Immature natural killer cell (primary cell): ENCODE data around the gene FOXL3. TPM values are rescaled to one million over a fixed set of nuclear protein-coding genes. Genes with fewer than 3 reads are reported as not detected.
A peak's percentile ranks its signal among the peaks of the same experiment; 100 is the strongest.
"Not testable (repeated sequence)": the region's sequence is repeated elsewhere in the genome, so short reads cannot be mapped to it uniquely, and the experiment has no call there.

Experiments used
- DNase-seq, 3 donors: peaks; one replicate each; pipeline ENCODE4 v3.0.0; 2022; ENCODE audit warnings: mixed read lengths in 1 of 3
- H3K27ac Mint-ChIP-seq, 6 donors: one replicate each; pipeline ENCODE4 v1.8.0; 2020; ENCODE audit warnings: mixed read lengths in 6 of 6, mild to moderate bottlenecking in 5 of 6, inconsistent platforms in 4 of 6, moderate library complexity in 3 of 6
- H3K27me3 Mint-ChIP-seq, 3 donors: one replicate each; pipeline ENCODE4 v1.8.0; 2020 to 2021; ENCODE audit warnings: low read depth in 3 of 3, mild to moderate bottlenecking in 3 of 3, mixed read lengths in 3 of 3, moderate library complexity in 3 of 3, inconsistent platforms in 1 of 3
- H3K36me3 Mint-ChIP-seq, 3 donors: one replicate each; pipeline ENCODE4 v1.8.0; 2020; ENCODE audit warnings: mixed read lengths in 3 of 3, inconsistent platforms in 2 of 3, mild to moderate bottlenecking in 2 of 3
- H3K4me1 Mint-ChIP-seq, 2 donors: one replicate each; pipeline ENCODE4 v1.8.0; 2020; ENCODE audit warnings: inconsistent platforms in 2 of 2, mild to moderate bottlenecking in 2 of 2, mixed read lengths in 2 of 2, moderate library complexity in 1 of 2
- H3K4me3 Mint-ChIP-seq, 5 donors: one replicate each; pipeline ENCODE4 v1.8.0; 2020; ENCODE audit warnings: mild to moderate bottlenecking in 5 of 5, mixed read lengths in 5 of 5, inconsistent platforms in 3 of 5, moderate library complexity in 3 of 5
- H3K9me3 Mint-ChIP-seq, 6 donors: one replicate each; pipeline ENCODE4 v1.8.0; 2020; ENCODE audit warnings: mild to moderate bottlenecking in 6 of 6, mixed read lengths in 6 of 6, inconsistent platforms in 4 of 6, moderate library complexity in 3 of 6
- polyA plus RNA-seq, 3 donors: library from polyadenylated mRNA; unstranded; fragments of 300-500 nt; fragmentation: Illumina TruSeq; gene quantifications; one replicate each; pipeline ENCODE4 v1.2.3, GENCODE V29; 2021

Gene FOXL3
- polyA plus RNA-seq, 3 donors from 2014 or later: not detected

GRCh38 chr7:259751-260405 lies 30.1 kb upstream of the FOXL3 start:
- Mint-ChIP-seq H3K9me3 (peaks cover 0 to 7% (median 0%) of the 10 kb centered on the region in 6 donors), H3K4me3 (no peak overlapping the region), H3K27ac (no peak overlapping the region), H3K27me3 (peaks cover 0 to 8% (median 5%) of the 10 kb centered on the region in 3 donors), H3K4me1 (peaks cover 0 to 8% of the 10 kb centered on the region in 2 donors), H3K36me3 (no peaks in the 10 kb centered on the region)
- DNase-seq: no peak

- H3K27ac Mint-ChIP-seq: no peak overlapping the region
- no peak for DNase-seq
These were observed 29.3 kb upstream of the FOXL3 start for GRCh38 chr7:260441-261281.

GRCh38 chr7:261341-262250 lies 28.4 kb upstream of the FOXL3 start:
- Mint-ChIP-seq H3K4me1 (peaks cover 0 to 8% of the 10 kb centered on the region in 2 donors), H3K4me3 (no peak overlapping the region), H3K9me3 (peaks cover 0 to 7% (median 0%) of the 10 kb centered on the region in 6 donors), H3K36me3 (no peaks in the 10 kb centered on the region), H3K27ac (no peak overlapping the region), H3K27me3 (peaks cover 3 to 8% (median 5%) of the 10 kb centered on the region in 3 donors)
- no peak for DNase-seq

More at GRCh38 chr7:260441-261281, 29.3 kb upstream of the FOXL3 start:
- Mint-ChIP-seq H3K9me3 (peaks cover 0 to 7% (median 0%) of the 10 kb centered on the region in 6 donors), H3K4me3 (no peak overlapping the region), H3K36me3 (no peaks in the 10 kb centered on the region), H3K4me1 (peaks cover 0 to 8% of the 10 kb centered on the region in 2 donors), H3K27me3 (peaks cover 3 to 8% (median 5%) of the 10 kb centered on the region in 3 donors)

GRCh38 chr7:262251-262572 lies 27.8 kb upstream of the FOXL3 start:
- Mint-ChIP-seq H3K4me3 (peak overlapping the region in 2 of 5 donors; percentile 41 to 49), H3K36me3 (no peaks in the 10 kb centered on the region), H3K27ac (peak overlapping the region in 1 of 6 donors; percentile 68), H3K27me3 (peaks cover 3 to 8% (median 5%) of the 10 kb centered on the region in 3 donors), H3K9me3 (peaks cover 0 to 7% (median 0%) of the 10 kb centered on the region in 6 donors), H3K4me1 (peaks cover 0 to 8% of the 10 kb centered on the region in 2 donors)
- DNase-seq: no peak

GRCh38 chr7:262631-263311 lies 27.2 kb upstream of the FOXL3 start:
- peak overlapping the region in 2 of 5 donors; percentile 41 to 49 for H3K4me3 Mint-ChIP-seq
- H3K36me3 Mint-ChIP-seq, H3K27me3 Mint-ChIP-seq, H3K9me3 Mint-ChIP-seq, H3K4me1 Mint-ChIP-seq: not testable (repeated sequence)
- peak in 1 of 3 donors; percentile 19 for DNase-seq
- H3K27ac Mint-ChIP-seq: peak overlapping the region in 1 of 6 donors; percentile 68

GRCh38 chr7:263483-264351 lies 26.3 kb upstream of the FOXL3 start:
- not testable (repeated sequence) for H3K4me3 Mint-ChIP-seq, H3K36me3 Mint-ChIP-seq, H3K4me1 Mint-ChIP-seq, H3K9me3 Mint-ChIP-seq, H3K27me3 Mint-ChIP-seq
- DNase-seq: peak; percentile 39 to 54 (median 48)
- peak overlapping the region in 2 of 6 donors; percentile 28 to 80 for H3K27ac Mint-ChIP-seq

GRCh38 chr7:264541-265191 lies 25.3 kb upstream of the FOXL3 start:
- Mint-ChIP-seq H3K27ac (no peak overlapping the region), H3K9me3 (peaks cover 0 to 7% (median 0%) of the 10 kb centered on the region in 6 donors), H3K36me3 (no peaks in the 10 kb centered on the region), H3K27me3 (peaks cover 3 to 5% (median 5%) of the 10 kb centered on the region in 3 donors), H3K4me3 (no peak overlapping the region), H3K4me1 (peaks cover 0 to 8% of the 10 kb centered on the region in 2 donors)
- DNase-seq: no peak

GRCh38 chr7:265192-265997 lies 24.6 kb upstream of the FOXL3 start:
- no peak overlapping the region for H3K27ac Mint-ChIP-seq
- H3K36me3 Mint-ChIP-seq: no peaks in the 10 kb centered on the region
- no peak for DNase-seq
- H3K9me3 Mint-ChIP-seq: peaks cover 0 to 7% (median 0%) of the 10 kb centered on the region in 6 donors
- H3K4me3 Mint-ChIP-seq: no peak overlapping the region
- H3K4me1 Mint-ChIP-seq: peaks cover 0 to 8% of the 10 kb centered on the region in 2 donors
- peaks cover 3 to 5% (median 5%) of the 10 kb centered on the region in 3 donors for H3K27me3 Mint-ChIP-seq

GRCh38 chr7:265998-266850 lies 23.7 kb upstream of the FOXL3 start:
- Mint-ChIP-seq H3K4me3 (no peak overlapping the region), H3K27me3 (peaks cover 3 to 6% (median 5%) of the 10 kb centered on the region in 3 donors), H3K36me3 (no peaks in the 10 kb centered on the region), H3K9me3 (peaks cover 0 to 7% (median 0%) of the 10 kb centered on the region in 6 donors), H3K4me1 (peaks cover 0 to 8% of the 10 kb centered on the region in 2 donors), H3K27ac (no peak overlapping the region)
- no peak for DNase-seq

- no peaks in the 10 kb centered on the region for H3K36me3 Mint-ChIP-seq
- peaks cover 0 to 4% (median 0%) of the 10 kb centered on the region in 6 donors for H3K9me3 Mint-ChIP-seq
- no peak for DNase-seq
- peaks cover 0 to 5% of the 10 kb centered on the region in 2 donors for H3K4me1 Mint-ChIP-seq
- H3K4me3 Mint-ChIP-seq: no peak overlapping the region
- H3K27me3 Mint-ChIP-seq: peaks cover 3 to 7% (median 3%) of the 10 kb centered on the region in 3 donors
- H3K27ac Mint-ChIP-seq: no peak overlapping the region
These were observed 22.8 kb upstream of the FOXL3 start for GRCh38 chr7:266851-267840.
